GM13976 (cell line): ENCODE results near the gene TPBGL.
"Not testable (repeated sequence)": the region's sequence is repeated elsewhere in the genome, so short reads cannot be mapped to it uniquely, and the experiment has no call there.

Source experiments
- DNase-seq: peaks from one replicate; pipeline ENCODE4 v3.0.0; 2012; ENCODE audit warnings: low spot score
- in situ Hi-C: fragments of 300-500 bp; cut with MboI; formaldehyde crosslinking; loops from one replicate; pipeline ENCODE4 v1.12.0; 2022; ENCODE audit warnings: low sequenced_read_pairs, mixed read lengths, inconsistent platforms; ENCODE audit not compliant: unreplicated experiment
- TF ChIP-seq, protein P1 (sequence below): IDR thresholded peaks from 2 replicates; pipeline ENCODE4 v1.5.1; 2012; ENCODE audit warnings: borderline replicate concordance, mild to moderate bottlenecking; ENCODE audit not compliant: insufficient read depth; ENCODE audit errors: extremely low read depth, missing control alignments, control extremely low read depth

TPBGL gene

DNA sequence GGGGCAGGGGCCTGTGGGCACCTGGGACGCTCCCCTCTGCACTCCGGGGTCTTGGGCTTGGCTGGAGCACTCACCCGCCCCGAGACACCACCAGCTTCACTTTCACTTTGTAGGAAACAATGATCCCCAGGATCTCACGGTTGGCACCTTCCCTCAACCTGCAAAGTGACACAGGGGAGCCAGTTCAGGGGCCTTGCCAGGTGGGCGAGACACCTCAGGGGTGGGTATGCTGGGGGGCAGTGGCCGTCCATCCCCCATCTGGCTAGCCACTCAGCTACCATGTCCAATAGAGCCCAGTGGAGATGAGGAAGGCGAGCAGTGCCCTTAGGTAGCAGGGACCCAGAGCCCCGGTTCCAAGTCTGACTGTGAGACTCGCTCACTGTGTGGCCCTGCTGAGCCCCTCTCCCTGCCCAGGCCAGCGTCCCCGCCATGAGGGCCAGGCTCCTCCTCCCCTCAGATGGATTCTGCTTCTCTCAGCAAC lies 32.3 kb downstream of the TPBGL start:
- TF ChIP-seq, protein P1, sequence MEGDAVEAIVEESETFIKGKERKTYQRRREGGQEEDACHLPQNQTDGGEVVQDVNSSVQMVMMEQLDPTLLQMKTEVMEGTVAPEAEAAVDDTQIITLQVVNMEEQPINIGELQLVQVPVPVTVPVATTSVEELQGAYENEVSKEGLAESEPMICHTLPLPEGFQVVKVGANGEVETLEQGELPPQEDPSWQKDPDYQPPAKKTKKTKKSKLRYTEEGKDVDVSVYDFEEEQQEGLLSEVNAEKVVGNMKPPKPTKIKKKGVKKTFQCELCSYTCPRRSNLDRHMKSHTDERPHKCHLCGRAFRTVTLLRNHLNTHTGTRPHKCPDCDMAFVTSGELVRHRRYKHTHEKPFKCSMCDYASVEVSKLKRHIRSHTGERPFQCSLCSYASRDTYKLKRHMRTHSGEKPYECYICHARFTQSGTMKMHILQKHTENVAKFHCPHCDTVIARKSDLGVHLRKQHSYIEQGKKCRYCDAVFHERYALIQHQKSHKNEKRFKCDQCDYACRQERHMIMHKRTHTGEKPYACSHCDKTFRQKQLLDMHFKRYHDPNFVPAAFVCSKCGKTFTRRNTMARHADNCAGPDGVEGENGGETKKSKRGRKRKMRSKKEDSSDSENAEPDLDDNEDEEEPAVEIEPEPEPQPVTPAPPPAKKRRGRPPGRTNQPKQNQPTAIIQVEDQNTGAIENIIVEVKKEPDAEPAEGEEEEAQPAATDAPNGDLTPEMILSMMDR: no peak
- in situ Hi-C loops: no loop called here
- no peak for DNase-seq

DNA sequence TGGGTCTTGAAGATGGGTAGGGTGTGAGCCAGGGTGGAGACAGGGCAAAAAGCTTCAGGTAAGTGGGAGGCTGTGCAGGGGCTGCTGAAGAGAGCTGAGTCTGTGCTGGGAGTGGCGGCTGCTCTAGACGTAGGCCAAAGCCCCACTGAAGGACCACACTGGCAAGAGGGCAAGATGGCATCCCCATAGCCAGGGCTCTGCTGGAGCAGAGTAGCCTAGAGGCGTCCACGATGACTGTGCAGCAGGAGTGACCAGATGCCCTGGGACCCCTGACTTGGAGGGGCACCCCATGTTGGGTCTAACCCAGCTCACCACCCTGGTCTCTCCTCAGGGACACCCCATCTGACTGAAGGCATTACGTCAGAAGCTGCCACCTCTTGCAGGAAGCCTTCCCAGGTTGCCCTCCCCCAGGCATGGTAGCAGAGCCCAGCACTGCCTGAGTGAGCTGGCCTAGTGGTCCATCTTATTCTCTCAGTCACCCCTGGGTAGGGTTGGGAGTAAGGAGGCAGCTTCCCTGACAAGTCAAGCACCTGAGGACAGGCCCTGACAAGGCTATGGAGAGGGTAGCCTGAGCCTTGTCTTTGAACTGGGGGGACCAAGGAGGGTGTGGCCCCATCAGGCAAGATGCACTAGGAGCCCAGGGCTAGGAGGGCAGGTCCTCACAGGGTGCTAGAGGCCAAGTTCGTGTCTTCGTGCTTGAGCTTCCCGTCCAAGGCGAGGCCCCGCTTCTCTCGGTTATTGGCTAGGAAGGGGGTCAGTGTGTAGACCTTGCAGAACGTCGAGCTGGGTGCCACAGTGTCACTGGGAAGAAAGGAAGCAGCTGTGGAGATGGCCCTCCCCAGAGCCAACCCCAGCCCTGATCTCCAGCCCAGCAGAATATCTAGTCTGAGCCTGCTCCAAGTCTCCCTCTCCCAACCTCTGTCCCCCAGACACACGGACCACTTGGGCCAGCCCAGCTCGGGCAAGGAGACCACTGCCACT lies 33.1 kb downstream of the TPBGL start:
- DNase-seq: no peak
- in situ Hi-C loops: no loop called here
- TF ChIP-seq, protein P1: no peak

DNA sequence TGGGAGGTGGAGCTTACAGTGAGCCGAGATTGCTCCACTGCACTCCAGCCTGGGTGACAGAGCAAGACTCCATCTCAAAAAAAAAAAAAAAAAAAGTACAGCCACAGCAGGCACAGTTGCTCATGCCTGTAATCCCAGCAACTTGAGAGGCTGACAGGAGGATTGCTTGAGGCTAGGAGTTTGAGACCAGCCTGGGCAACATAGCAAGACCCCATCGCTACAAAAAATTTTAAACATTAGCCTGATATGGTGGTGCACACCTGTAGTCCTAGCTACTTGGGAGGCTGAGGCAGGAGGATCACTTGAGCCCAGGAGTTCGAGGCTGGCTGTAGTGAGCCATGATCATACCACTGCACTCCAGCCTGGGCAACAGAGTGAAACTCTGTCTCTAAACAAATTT lies 34.1 kb downstream of the TPBGL start:
- in situ Hi-C loops: loop anchor here (5.0 kb wide), 1 partner anchor 108 kb away; no protein-coding TSS in a partner anchor
- DNase-seq: not testable (repeated sequence)

DNA sequence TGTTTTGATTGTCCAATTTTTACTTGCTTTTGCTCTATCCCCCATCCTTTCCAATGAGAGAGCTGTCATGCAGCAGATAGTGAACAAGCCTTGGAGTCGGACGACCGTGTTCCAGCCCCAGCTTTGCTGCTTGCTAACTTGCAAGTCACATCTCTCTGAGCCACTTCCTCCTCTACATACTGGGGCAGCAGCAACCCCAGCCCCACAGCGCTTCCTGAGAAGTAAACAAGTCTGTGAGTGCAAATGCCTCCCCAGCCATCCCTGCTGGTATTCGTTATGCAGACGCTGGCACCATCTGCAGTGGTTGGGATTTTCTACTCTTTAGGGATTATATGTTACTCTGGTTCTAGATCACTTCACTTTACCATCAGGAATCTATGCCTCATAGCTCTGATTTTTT lies 35.0 kb downstream of the TPBGL start:
- in situ Hi-C loops: loop anchor here (5.0 kb wide), 1 partner anchor 107 kb away; no protein-coding TSS in a partner anchor
- TF ChIP-seq, protein P1: no peak
- no peak for DNase-seq

DNA sequence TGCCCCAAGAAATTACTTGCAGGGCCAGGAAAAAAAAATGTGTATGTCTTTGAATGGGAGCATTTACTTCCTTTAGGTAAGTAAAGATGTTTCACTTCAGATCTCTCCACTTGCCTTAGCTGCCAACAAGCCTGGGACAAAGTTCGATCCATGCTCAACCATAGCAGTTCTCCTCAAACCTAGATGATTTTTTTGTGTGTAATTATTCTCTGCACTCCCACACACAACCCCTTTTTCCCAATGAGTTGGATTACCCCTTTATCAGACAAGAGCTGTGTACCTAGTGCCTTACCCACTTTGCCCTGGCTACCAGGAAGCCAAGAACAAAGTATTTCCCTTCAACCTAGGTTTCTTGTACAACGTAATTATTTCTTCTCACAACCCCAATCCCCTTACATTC lies 35.6 kb downstream of the TPBGL start:
- in situ Hi-C loops: loop anchor here (5.0 kb wide), 1 partner anchor 106 kb away; no protein-coding TSS in a partner anchor
- TF ChIP-seq, protein P1: no peak

DNA sequence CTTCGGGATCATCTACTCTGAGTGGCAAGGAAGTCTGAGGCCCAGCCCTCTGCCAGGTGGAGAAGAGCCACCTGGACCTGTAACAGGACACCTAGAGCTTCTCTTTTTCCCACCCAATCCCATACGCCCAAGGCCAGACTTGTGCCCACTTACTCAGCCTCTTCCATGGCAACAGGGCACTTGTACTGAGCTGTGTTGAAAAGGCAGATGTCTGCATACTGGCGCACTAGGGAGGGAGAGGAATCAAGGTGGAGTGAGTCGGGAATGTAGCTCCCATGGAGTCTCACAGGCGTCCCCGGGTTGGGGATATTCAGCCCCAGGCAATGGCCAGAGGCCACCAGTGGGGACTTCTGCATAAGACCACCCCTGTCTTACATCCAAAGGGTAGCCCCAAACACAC lies 36.1 kb downstream of the TPBGL start:
- TF ChIP-seq, protein P1: no peak
- in situ Hi-C loops: loop anchor here (5.0 kb wide), 1 partner anchor 106 kb away; no protein-coding TSS in a partner anchor
- no peak for DNase-seq

More for the DNA sequence above, 35.6 kb downstream of the TPBGL start:
- no peak for DNase-seq

DNA sequence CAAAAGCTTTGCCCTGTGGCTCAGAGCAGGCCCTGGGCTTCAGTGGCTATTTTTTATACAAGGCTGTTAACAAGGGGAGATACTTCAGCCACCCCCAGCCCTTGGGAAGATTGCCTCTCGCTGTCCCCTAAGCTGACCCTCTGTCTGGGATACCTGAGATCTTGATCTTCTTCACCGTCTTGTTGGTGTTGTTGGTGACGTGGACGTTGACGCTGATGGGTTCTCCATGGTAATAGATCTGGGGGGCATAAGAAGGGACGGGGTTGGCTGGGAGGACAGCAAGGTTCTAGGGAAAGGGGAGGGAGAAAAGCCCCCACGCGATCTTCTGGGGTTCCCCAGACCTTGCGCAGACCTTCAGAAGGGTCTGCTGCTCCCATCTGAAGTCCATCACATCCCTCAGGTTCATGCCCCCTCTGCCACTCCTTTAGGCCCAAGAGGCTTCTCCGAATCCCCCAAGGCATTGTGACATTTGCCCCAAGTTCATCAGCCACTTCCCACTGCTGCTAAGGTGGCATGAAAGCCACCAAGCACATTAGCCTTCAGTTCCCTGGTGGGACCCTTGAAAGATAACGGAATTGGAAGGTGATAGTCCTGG lies 36.7 kb downstream of the TPBGL start:
- in situ Hi-C loops: loop anchor here (5.0 kb wide), 1 partner anchor 105 kb away; no protein-coding TSS in a partner anchor
- TF ChIP-seq, protein P1: no peak
- no peak for DNase-seq
